GM12872 (cell line): ENCODE results near the gene GBP3.

ENCODE experiments used
- CTCF ChIP-seq: IDR thresholded peaks from 3 replicates; pipeline ENCODE4 v1.5.1; 2011; ENCODE audit warnings: low read depth, mild to moderate bottlenecking, low read length, moderate library complexity; ENCODE audit not compliant: insufficient read depth

GBP3 gene

GRCh38 chr1:89042491-89042890 is 19.8 kb upstream of the GBP3 start:
- no peak for TF ChIP-seq CTCF

GRCh38 chr1:89041721-89042120 is 19.1 kb upstream of the GBP3 start:
- TF ChIP-seq CTCF, result no peak

- TF ChIP-seq CTCF, result no peak
Observed at GRCh38 chr1:89041119-89041641, 18.5 kb upstream of the GBP3 start.

- TF ChIP-seq CTCF, result no peak
Observed at GRCh38 chr1:89040315-89040626, 17.6 kb upstream of the GBP3 start.

GRCh38 chr1:89037186-89037585 is 14.5 kb upstream of the GBP3 start:
- no peak for TF ChIP-seq CTCF

GRCh38 chr1:89035080-89035479 is 12.4 kb upstream of the GBP3 start:
- no peak for TF ChIP-seq CTCF

GRCh38 chr1:89025928-89026327 is 3.3 kb upstream of the GBP3 start:
- TF ChIP-seq CTCF, result no peak

GRCh38 chr1:89023026-89023425 is 360 bp upstream of the GBP3 start:
- no peak for TF ChIP-seq CTCF
